HEK293 (cell line): Measurements from ENCODE around the gene ALDH2.

Source experiments
- BCL11A ChIP-seq: fragments of 450-650 bp; formaldehyde crosslinking; IDR thresholded peaks from 2 replicates; pipeline ENCODE4 v1.5.1; 2016; ENCODE audit warnings: low read depth, missing biosample characterization, missing genetic modification characterization
- GLI2 ChIP-seq: fragments of 450-650 bp; formaldehyde crosslinking; IDR thresholded peaks from 2 replicates; pipeline ENCODE4; 2017; ENCODE audit warnings: missing biosample characterization, missing genetic modification characterization, low read depth, borderline replicate concordance
- HOXC10 ChIP-seq: sonication (generic); formaldehyde crosslinking; IDR thresholded peaks from 2 replicates; pipeline ENCODE4 v1.8.1; 2023; ENCODE audit warnings: mild to moderate bottlenecking, missing genetic modification reagents
- KLF16 ChIP-seq: fragments of 450-650 bp; formaldehyde crosslinking; IDR thresholded peaks from 2 replicates; pipeline ENCODE4 v1.5.1; 2017; ENCODE audit warnings: missing biosample characterization, missing genetic modification characterization
- OSR2 ChIP-seq: fragments of 450-650 bp; formaldehyde crosslinking; IDR thresholded peaks from 2 replicates; pipeline ENCODE4 v1.5.1; 2016; ENCODE audit warnings: missing biosample characterization, missing genetic modification characterization
- PRDM10 ChIP-seq: fragments of 450-650 bp; formaldehyde crosslinking; IDR thresholded peaks from 2 replicates; pipeline ENCODE4 v1.5.1; 2016; ENCODE audit warnings: missing biosample characterization, missing genetic modification characterization
- SP7 ChIP-seq: fragments of 450-650 bp; formaldehyde crosslinking; IDR thresholded peaks from 2 replicates; pipeline ENCODE4 v1.5.1; 2016; ENCODE audit warnings: missing biosample characterization, missing genetic modification characterization
- YY1 ChIP-seq: fragments of 450-650 bp; formaldehyde crosslinking; IDR thresholded peaks from 2 replicates; pipeline ENCODE4 v1.5.1; 2018; ENCODE audit warnings: missing biosample characterization, missing genetic modification characterization
- ZBTB7A ChIP-seq: fragments of 450-650 bp; formaldehyde crosslinking; IDR thresholded peaks from 2 replicates; pipeline ENCODE4 v1.5.1; 2016; ENCODE audit warnings: low read depth, missing biosample characterization, missing genetic modification characterization
- ZEB2 ChIP-seq: fragments of 450-650 bp; formaldehyde crosslinking; IDR thresholded peaks from 2 replicates; pipeline ENCODE4 v1.5.1; 2016; ENCODE audit warnings: missing biosample characterization, missing genetic modification characterization
- ZNF146 ChIP-seq: fragments of 450-650 bp; formaldehyde crosslinking; IDR thresholded peaks from 2 replicates; pipeline ENCODE4 v1.5.1; 2016; ENCODE audit warnings: missing biosample characterization, missing genetic modification characterization
- ZNF223 ChIP-seq: fragments of 450-650 bp; formaldehyde crosslinking; IDR thresholded peaks from 2 replicates; pipeline ENCODE4 v1.5.1; 2016; ENCODE audit warnings: missing biosample characterization, missing genetic modification characterization
- ZNF24 ChIP-seq: fragments of 450-650 bp; formaldehyde crosslinking; IDR thresholded peaks from 2 replicates; pipeline ENCODE4 v1.5.1; 2016; ENCODE audit warnings: missing biosample characterization, missing genetic modification characterization
- ZNF324 ChIP-seq: fragments of 450-650 bp; formaldehyde crosslinking; IDR thresholded peaks from 2 replicates; pipeline ENCODE4 v1.5.1; 2016; ENCODE audit warnings: missing biosample characterization, missing genetic modification characterization
- ZNF423 ChIP-seq: fragments of 450-650 bp; formaldehyde crosslinking; IDR thresholded peaks from 2 replicates; pipeline ENCODE4 v1.5.1; 2016; ENCODE audit warnings: missing biosample characterization, missing genetic modification characterization
- ZNF426 ChIP-seq: fragments of 450-650 bp; formaldehyde crosslinking; IDR thresholded peaks from 2 replicates; pipeline ENCODE4 v1.5.1; 2017; ENCODE audit warnings: missing biosample characterization, missing genetic modification characterization, mild to moderate bottlenecking, inconsistent platforms, moderate library complexity
- ZNF518A ChIP-seq: fragments of 450-650 bp; formaldehyde crosslinking; conservative IDR thresholded peaks from 2 replicates; pipeline ENCODE4 v1.5.1; 2016; ENCODE audit warnings: low read depth, missing biosample characterization, missing genetic modification characterization
- ZNF529 ChIP-seq: fragments of 450-650 bp; formaldehyde crosslinking; IDR thresholded peaks from 2 replicates; pipeline ENCODE4 v1.5.1; 2017; ENCODE audit warnings: missing genetic modification characterization, missing biosample characterization; ENCODE audit not compliant: insufficient replicate concordance
- ZNF530 ChIP-seq: fragments of 450-650 bp; formaldehyde crosslinking; IDR thresholded peaks from 2 replicates; pipeline ENCODE4 v1.5.1; 2016; ENCODE audit warnings: low read depth, missing biosample characterization, missing genetic modification characterization
- ZNF561 ChIP-seq: fragments of 450-650 bp; IDR thresholded peaks from 2 replicates; pipeline ENCODE4 v1.5.1; 2018; ENCODE audit warnings: missing biosample characterization, missing genetic modification characterization, borderline replicate concordance
- ZNF600 ChIP-seq: fragments of 450-650 bp; formaldehyde crosslinking; IDR thresholded peaks from 2 replicates; pipeline ENCODE4 v1.5.1; 2016; ENCODE audit warnings: missing biosample characterization, missing genetic modification characterization
- ZNF654 ChIP-seq: fragments of 450-650 bp; formaldehyde crosslinking; IDR thresholded peaks from 2 replicates; pipeline ENCODE4 v1.5.1; 2016; ENCODE audit warnings: low read depth, missing biosample characterization, missing genetic modification characterization
- ZNF658 ChIP-seq: fragments of 450-650 bp; formaldehyde crosslinking; IDR thresholded peaks from 2 replicates; pipeline ENCODE4; 2016; ENCODE audit warnings: missing biosample characterization, missing genetic modification characterization
- ZNF670 ChIP-seq: fragments of 450-650 bp; formaldehyde crosslinking; IDR thresholded peaks from 2 replicates; pipeline ENCODE4 v1.5.1; 2016; ENCODE audit warnings: missing biosample characterization, missing genetic modification characterization, low read depth
- ZNF768 ChIP-seq: fragments of 450-650 bp; formaldehyde crosslinking; IDR thresholded peaks from 2 replicates; pipeline ENCODE4 v1.5.1; 2018; ENCODE audit warnings: missing biosample characterization, mild to moderate bottlenecking, missing genetic modification characterization
- ZNF777 ChIP-seq: fragments of 450-650 bp; formaldehyde crosslinking; IDR thresholded peaks from 2 replicates; pipeline ENCODE4 v1.5.1; 2017; ENCODE audit warnings: missing biosample characterization, missing genetic modification characterization, borderline replicate concordance
- ZSCAN30 ChIP-seq: fragments of 450-650 bp; IDR thresholded peaks from 2 replicates; pipeline ENCODE4 v1.5.1; 2018; ENCODE audit warnings: missing biosample characterization, mild to moderate bottlenecking, missing genetic modification characterization, moderate library complexity
- TF ChIP-seq, protein P1 (sequence below): fragments of 450-650 bp; formaldehyde crosslinking; IDR thresholded peaks from 2 replicates; pipeline ENCODE4 v1.5.1; 2016; ENCODE audit warnings: missing biosample characterization, missing genetic modification characterization

ALDH2 gene

DNA sequence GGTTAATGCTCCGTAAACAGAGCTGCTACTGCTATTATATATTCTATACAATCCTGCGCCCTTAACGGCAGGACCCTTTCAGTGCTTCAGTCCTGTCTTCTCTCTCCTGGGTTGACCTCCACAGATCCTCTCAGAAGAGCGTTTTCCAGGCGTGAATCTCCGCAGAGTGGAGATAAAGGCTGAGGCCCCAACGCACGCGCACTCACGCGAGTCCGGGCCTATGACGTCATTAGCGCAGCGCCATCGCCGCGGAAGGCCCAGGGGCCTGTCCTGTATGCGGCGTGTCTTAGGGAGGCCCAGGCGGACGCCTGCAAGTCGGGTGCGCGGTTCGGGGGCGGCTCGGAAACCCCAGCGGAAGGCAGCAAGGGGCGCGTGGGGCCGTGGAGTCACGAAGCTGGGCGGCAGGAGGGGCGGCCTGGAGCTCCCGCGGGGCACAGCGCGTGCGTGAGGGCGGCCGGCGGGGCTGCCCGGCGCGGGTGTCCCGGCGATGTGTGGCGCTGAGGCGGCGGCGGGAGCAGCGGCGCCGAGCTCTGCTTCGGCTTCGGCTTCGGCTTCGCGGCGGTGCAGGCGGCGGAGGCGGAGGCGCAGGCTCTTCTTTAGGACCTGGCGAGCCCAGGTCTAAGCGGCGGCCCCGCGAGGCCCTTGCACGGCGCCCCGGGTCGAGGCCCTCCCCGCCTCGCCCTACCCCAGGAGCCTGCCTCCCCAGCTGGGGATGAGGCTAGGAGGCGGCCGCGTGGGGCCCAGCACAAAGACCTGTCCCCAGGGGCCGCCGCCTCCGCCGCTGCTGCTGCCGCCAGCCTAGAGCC lies 75.2 kb downstream of the ALDH2 start, which contains the start of gene MAPKAPK5 (continued):
- TF ChIP-seq ZNF654 (tag by site-specific recombination) (no peak), ZSCAN30 (no peak; the same call in 1 of the 2 replicates), ZNF530 (tag by site-specific recombination) (no peak), ZNF658 (tag by site-specific recombination) (no peak), SP7 (peak; percentile 80), ZNF146 (tag by site-specific recombination) (no peak), KLF16 (peak; percentile 80), ZNF529 (tag by site-specific recombination) (no peak), ZNF24 (tag by site-specific recombination) (peak; percentile 33; the same call in 1 of the 2 replicates), OSR2 (tag by site-specific recombination) (no peak), ZNF426 (tag by site-specific recombination) (no peak), PRDM10 (tag by site-specific recombination) (no peak), ZNF777 (no peak), ZNF518A (tag by site-specific recombination) (peak; percentile 45), ZBTB7A (peak; percentile 73; the same call in 1 of the 2 replicates), ZNF600 (no peak), ZNF324 (tag by site-specific recombination) (peak; percentile 85), ZNF561 (tag by site-specific recombination) (peak; percentile 43; the same call in 1 of the 2 replicates), GLI2 (no peak), ZNF670 (tag by site-specific recombination) (no peak), BCL11A (tag by site-specific recombination) (no peak), YY1 (tag by site-specific recombination) (peak; percentile 84), ZEB2 (0 out of 2 replicates have a peak, but pooled peaks have one; percentile 47), ZNF768 (tag by site-specific recombination) (no peak), ZNF223 (tag by site-specific recombination) (no peak), HOXC10 (CRISPR knock-in tag) (no peak), ZNF423 (tag by site-specific recombination) (no peak)
- TF ChIP-seq, protein P1, sequence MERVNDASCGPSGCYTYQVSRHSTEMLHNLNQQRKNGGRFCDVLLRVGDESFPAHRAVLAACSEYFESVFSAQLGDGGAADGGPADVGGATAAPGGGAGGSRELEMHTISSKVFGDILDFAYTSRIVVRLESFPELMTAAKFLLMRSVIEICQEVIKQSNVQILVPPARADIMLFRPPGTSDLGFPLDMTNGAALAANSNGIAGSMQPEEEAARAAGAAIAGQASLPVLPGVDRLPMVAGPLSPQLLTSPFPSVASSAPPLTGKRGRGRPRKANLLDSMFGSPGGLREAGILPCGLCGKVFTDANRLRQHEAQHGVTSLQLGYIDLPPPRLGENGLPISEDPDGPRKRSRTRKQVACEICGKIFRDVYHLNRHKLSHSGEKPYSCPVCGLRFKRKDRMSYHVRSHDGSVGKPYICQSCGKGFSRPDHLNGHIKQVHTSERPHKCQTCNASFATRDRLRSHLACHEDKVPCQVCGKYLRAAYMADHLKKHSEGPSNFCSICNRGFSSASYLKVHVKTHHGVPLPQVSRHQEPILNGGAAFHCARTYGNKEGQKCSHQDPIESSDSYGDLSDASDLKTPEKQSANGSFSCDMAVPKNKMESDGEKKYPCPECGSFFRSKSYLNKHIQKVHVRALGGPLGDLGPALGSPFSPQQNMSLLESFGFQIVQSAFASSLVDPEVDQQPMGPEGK (tag by site-specific recombination), result no peak
